ENCODE results near the gene UBXN7. TPM values are rescaled to one million over a fixed set of nuclear protein-coding genes. Genes with fewer than 3 reads are reported as not detected.
"Not testable (repeated sequence)": the region's sequence is repeated elsewhere in the genome, so short reads cannot be mapped to it uniquely, and the experiment has no call there.

The UBXN7 gene
- total RNA-seq, 1 donor from 2014 or later, result 18.7 TPM

DNA sequence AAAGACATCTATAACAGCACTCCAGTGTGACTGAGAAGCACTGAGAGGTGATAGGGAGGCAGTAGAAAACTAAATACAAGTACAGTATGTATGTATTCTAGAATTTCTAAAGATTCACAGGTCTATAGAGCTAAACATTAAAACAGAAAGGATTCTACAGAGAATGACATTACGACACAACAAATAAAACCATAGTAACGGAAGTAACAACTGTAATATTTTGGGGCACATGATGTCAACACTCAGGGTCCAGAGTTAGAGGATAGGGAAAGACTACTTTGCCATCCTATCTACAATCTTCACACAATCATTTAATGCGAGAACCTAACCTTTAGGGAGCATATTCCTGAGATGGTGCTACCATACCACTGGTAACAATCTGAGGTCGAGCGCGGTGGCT, 13.6 kb downstream of the UBXN7 start:
- DNase-seq (ENCODE audit: low read depth, low spot score), result no peak

DNA sequence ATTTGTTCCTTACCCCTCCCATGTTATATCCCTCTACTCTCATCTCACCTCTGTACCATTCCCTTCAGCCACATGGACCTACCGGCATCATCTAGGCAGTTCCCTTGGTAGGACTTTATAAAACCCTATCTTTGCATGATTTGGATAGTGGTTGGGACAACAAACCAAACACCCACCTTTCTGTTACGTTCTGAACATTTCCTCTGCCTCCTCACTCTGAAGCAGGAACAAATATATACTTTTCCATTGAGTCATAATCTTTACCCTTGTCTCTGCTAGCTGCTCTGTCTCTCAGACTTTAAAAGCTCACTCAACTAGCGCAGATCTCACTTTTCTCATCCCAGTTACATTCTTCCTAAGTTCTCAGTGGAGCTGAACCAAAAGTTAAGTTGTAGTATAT, 17.8 kb downstream of the UBXN7 start:
- DNase-seq (ENCODE audit: low read depth, low spot score), result no peak

DNA sequence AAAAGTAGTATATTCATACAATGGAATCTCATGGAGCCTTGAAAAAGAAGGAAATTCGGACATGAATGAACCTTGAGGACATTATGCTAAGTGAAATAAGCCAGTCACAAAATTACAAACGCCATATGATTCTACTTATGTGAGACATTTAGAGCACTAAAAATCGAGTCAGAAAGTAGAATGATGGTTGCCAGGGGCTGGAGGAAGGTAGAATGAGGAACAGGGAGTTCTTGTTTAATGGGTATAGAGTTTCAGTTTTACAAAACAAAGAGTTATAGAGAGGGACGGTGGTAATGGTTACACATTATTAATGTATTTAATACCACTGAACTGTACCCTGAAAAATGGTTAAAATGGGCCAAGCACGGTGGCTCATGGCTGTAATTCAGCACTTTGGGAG, 19.5 kb downstream of the UBXN7 start:
- DNase-seq (ENCODE audit: low read depth, low spot score), result no peak

DNA sequence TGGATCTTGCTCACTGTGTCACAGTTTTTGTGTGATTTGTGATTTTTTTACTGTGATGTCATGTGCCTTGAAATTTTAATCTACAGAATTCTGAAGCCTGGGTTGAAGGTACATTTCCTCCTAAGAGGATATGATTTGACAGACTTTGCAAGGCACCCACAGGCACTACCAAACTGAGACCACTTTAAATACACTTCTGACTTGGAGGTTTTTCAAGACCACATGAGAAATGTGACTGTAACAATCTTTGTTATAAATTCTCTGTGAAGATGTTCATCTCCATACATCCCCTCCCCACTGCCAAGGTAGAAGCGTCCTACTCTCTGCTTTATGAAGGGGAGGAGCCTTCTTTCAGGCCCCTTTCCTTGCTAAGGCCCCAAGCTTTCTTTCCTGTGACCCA, 22.8 kb downstream of the UBXN7 start:
- DNase-seq (ENCODE audit: low read depth, low spot score), result no peak

DNA sequence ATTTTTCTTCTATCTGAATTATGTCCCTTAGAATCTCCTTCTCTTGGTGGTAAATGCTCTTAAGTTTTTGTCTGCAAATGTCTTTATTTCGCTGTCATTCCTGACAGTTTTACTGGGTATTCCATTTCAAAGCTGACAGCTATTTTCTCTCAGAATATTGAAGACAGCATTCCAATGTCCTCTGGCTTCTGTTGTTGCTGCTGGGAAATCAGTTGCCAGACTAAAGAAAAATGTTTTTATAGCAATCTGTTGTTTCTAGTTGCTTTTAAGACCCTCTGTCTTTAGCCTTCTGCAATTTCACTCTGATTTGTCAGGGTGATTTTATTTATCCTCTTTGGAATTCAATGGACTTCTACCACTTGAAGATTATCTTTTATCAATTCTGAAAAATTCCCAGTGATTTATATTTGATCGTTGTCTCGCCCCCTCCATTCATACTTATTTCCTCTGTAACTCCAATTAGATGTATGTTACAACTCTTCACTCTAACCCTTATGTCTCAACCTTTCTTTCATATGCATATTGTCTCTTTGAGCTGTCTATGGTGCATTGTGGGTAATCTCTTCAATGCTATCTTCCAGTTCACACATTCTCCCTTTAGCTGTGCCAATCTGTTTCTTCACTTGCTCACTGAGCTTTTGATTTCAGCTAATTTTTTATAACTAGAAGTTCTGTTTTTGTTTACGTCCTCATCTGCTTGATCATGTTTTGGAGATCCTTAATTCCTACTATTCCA, 23.5 kb downstream of the UBXN7 start:
- no peak for DNase-seq (ENCODE audit: low read depth, low spot score)

DNA sequence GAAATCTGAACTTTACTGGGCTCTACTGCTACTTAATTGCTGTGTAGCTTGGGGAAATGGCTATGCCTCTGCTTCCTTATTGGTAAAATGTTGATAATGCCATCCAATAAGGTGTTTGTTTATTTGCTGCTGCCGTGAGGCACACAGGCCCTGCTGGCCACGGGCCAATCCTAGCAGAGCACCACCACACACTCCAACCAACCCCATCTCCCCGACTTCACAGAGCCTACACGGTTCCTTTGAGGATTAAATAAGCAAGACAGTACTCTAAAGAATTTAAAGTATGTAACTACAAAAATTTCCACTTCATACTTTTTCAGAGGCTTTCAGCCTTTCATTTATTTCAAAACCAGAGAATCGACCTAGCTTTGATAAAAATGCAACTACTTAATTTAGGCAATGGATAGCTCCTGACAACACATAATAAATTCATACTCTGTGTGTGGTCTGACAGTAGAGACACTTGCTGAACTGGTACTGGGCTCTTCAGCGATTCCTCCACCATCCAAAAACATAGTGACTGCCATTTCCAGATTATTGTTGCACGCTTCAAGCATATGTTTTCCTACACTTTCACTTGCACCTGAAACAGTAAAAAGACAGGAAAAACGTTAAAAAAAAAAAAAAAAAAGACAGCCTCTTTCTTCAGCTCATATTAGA, 25.3 kb downstream of the UBXN7 start:
- no peak for DNase-seq (ENCODE audit: low read depth, low spot score)

DNA sequence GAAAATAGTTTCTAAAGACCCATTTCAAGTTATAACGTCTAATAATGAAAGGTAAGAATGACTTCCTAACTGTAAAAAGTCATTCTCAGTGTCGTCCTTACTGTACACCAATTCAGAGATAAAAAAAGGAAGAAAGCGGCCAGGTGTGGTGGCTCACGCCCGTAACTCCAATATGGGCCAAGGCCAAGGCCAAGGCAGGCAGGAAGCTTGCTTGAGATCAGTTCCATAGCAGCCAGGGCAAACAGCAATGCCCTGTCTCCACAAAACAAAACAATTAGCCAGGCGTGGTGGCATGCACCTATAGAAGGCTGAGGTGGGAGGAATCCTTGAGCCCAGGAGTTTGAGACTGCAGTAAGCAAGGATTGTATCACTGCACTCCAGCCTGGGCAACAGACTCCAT, 31.9 kb downstream of the UBXN7 start:
- no peak for DNase-seq (ENCODE audit: low read depth, low spot score)

DNA sequence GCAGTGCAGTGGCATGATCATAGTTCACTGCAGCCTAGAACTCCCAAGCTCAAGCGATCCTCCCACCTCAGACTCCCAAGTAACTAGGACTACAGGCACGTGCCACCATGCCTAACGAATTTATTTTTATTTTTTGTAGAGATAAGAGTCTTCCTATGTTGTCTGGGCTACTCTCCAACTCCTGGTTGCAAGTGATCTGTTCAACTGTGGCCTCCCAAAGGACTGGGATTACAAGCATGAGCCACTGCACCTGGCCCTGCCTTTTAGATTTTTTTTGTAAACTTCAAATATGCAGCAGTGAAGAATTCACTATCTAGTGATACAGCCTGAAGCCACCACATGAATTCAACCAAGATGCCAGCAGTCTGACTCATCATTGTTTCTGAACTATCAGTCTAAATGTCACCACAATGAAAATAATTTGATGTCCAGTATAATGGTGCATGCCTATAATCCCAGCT, 32.7 kb downstream of the UBXN7 start:
- DNase-seq (ENCODE audit: low read depth, low spot score), result no peak

DNA sequence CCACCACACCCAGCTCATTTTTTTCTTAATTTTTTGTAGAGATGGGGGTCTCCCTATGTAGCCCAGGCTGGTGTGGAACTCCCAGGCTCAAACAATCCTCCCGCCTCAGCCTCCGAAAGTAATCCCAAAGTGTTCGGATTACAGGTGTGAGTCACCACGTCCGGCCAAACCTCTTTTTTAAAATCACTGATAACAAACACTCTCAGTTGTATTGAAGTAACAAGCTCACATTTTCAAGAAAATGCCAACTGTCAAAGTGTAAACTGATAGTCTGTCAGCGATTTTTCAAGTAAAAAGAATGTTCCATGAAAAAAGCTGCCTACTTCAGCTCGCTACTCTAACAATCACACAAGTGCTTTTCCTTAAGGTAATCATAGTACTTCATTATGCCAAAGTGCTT, 33.4 kb downstream of the UBXN7 start:
- no peak for DNase-seq (ENCODE audit: low read depth, low spot score)

DNA sequence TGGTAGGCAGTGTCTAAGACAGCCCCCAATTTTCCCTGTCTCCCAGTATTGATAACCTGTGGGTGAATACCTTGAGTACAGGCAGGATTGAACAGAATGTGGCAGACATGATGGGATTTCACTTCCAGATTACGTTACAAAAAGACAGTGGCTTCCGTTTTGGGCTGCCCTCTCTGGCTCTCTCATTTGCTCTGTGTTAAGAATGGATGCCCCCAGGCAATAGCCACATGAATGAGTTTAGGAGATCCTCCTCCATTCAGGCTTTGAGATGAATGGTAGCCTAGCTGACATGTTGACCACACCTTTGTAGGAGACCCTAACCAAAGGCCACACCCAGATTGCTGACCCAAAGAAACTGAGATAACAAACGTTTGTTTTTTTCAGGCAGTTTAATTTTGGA, 34.3 kb downstream of the UBXN7 start:
- no peak for DNase-seq (ENCODE audit: low read depth, low spot score)

DNA sequence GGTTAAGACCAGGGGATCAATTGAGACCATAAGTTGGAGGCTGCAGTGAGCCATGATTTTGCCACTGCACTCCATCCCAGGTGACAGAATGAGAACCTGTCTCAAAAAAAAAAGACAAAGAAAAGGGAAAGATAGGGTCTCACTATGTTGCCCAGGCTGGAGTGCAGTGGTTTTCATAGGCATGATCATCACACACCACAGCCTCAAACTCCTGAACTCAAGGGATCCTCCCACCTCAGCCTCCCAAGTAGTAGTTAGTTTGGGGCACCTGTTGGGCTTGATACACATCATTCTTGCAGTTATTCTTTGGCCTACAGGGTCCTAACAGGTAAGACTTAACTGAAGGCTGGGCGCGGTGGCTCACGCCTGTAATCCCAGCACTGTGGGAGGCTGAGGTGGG, 42.1 kb downstream of the UBXN7 start:
- DNase-seq (ENCODE audit: low read depth, low spot score), result no peak

DNA sequence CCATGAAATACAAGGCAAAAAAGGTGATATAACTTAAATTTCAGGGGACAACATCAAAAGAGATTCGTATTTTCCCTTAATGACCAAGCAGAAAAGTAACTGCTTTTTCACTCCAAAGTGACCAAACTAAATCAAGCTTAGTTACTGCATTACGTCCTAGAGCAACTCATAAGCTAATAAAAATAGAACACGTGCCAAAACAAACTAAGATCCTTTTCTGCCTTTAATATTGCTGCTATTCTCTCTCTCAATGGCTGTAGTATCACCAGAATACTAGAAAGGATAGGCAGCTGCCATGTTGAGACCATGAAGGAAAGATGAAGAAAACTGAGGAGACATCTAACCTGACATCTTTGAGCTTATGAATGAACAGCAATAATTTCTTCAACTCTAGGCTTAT, 43.3 kb downstream of the UBXN7 start:
- no peak for DNase-seq (ENCODE audit: low read depth, low spot score)

DNA sequence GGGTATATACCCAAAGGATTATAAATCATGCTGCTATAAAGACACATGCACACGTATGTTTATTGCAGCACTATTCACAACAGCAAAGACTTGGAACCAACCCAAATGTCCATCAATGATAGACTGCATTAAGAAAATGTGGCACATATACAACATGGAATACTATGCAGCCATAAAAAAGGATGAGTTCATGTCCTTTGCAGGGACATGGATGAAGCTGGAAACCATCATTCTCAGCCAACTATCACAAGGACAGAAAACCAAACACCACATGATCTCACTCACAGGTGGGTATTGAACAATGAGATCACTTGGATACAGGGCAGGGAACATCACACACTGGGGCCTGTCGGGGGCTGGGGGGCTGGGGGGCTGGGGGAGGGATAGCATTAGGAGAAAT, 44.3 kb downstream of the UBXN7 start:
- DNase-seq (ENCODE audit: low read depth, low spot score), result not testable (repeated sequence)

DNA sequence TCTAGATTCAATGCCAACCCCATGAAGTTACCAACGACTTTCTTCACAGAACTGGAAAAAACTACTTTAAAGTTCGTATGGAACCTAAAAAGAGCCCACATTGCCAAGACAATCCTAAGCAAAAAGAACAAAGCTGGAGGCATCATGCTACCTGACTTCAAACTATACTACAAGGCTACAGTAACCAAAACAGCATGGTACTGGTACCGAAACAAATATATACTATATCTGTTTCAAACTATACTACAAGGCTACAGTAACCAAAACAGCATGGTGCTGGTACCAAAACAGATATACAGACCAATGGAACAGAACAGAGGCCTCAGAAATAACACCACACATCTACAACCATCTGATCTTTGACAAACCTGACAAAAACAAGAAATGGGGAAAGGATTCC, 45.4 kb downstream of the UBXN7 start:
- DNase-seq (ENCODE audit: low read depth, low spot score), result not testable (repeated sequence)

DNA sequence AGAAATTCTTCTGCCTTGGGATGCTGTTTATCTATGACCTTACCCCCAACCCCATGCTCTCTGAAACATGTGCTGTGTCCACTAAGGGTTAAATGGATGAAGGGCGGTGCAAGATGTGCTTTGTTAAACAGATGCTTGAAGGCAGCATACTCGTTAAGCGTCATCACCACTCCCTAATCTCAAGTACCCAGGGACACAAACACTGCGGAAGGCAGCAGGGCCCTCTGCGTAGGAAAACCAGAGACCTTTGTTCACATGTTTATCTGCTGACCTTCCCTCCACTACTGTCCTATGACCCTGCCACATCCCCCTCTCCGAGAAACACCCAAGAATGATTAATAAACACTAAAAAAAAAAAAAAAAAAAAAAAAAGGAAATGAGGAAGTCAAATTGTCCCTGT, 46.2 kb downstream of the UBXN7 start:
- DNase-seq (ENCODE audit: low read depth, low spot score), result not testable (repeated sequence)

DNA sequence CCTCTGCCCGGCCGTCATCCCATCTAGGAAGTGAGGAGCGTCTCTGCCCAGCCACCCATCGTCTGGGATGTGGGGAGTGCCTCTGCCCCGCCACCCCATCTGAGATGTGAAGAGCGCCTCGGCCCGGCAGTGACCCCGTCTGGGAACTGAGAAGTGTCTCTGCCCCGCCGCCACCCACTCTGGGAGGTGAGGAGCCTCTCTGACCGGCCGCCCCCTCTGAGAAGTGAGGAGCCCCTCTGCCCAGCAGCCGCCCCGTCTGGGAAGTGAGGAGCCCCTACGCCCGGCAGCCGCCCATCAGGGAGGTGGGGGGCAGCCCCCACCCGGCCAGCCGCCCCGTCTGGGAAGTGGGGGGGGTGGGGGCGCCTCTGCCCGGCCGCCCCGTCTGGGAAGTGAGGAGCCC, 46.8 kb downstream of the UBXN7 start:
- DNase-seq (ENCODE audit: low read depth, low spot score), result not testable (repeated sequence)

DNA sequence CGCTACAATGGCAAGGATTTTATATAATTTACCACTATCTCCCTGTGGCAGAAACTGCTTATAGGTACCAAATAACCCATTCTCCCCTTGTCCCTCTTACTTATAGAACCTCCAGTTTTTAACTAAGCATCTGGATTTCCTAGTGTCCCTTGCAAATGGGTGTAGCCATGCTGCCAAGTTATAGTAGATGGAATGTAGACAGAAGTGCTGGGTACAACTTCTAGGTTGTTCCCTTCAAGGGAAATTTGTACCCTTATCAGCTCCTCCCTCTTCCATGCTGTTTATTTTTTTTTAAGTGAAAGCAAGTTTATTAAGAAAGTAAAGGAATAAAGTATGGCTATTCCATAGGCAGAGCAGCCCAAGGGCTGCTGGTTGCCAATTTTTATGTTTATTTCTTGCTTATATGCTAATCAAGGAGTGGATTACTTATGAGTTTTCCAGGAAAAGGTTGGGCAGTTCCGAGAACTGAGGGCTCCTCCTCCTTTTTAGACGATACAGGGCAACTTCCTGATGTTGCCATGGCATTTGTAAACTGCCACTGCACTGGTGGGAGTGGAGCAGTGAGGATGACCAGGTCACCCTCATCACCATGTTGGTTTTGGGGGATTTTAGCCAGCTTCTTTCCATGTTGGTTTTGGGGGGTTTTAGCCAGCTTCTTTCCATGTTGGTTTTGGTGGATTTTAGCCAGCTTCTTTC, 53.9 kb downstream of the UBXN7 start:
- DNase-seq (ENCODE audit: low read depth, low spot score), result no peak

DNA sequence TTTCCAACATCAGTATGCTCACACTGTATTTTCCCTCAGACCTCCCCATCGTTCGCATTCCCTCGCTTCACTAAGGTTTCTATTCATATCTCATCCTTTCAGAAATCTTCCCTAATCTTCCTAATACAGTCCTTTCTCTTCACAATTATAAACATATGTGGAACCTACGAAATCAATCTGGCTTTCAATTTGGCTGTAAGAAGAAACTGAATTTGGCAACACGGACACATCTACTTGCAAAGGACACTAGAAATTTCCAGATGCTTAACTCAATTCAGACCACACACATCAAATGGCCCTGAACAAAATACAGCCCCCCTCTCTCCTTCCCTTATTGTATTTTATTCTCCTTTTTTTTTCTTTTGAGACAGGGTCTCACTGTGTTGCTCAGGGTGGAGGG, 54.9 kb downstream of the UBXN7 start:
- no peak for DNase-seq (ENCODE audit: low read depth, low spot score)

DNA sequence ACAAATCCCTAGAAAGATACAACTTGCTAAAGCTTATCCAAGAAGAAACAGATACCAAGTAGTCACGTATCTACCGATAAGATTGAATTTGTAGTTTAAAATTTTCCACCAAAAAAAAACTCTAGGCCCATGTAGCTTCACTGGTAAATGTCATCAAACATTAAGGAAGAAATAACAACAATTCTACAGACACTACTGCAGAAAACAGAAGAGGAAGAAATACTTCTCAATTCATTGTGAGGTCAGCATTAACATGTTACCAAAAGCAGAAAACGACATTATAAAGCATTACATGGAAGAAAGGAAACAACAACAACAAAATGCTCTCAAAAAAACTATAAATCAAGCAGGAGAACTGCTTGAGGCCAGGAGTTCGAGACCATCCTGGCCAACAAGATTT, 66.5 kb downstream of the UBXN7 start:
- DNase-seq (ENCODE audit: low read depth, low spot score), result no peak

DNA sequence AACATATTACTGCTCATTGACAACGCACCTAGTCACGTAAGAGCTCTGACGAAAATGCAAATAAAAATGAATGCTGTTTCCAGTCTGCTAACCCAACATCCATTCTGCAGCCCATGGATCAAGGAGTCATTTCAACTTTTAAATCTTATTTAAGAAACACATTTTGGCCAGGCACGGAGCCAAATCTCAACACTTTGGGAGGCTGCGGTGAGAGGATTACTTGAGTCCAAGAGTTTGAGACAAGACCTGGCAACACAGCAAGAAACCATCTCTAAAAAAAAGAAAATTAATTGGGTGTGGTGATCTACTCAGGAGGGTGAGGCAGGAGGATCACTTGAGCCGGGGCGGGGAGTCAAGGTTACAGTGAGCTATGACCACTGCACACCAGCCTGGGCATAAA, 71.6 kb downstream of the UBXN7 start:
- DNase-seq (ENCODE audit: low read depth, low spot score), result no peak

DNA sequence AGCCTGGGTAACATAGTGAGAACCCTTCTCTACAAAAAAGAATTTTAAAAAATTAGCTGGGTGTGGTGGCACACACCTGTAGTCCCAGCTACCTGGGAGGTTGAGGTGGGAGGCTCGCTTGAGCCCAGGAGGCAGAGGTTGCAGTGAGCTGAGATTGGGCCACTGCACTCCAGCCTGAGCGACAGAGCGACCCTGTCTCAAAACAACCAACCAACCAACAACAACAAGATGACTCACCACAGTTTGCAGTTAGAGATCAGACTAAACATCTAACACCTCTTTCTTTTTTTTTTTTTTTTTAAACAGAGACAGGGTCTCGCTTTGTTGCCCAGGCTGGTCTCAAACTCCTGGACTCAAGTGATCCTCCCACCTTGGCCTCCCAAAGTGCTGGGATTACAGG, 73.7 kb downstream of the UBXN7 start:
- DNase-seq (ENCODE audit: low read depth, low spot score), result not testable (repeated sequence)

DNA sequence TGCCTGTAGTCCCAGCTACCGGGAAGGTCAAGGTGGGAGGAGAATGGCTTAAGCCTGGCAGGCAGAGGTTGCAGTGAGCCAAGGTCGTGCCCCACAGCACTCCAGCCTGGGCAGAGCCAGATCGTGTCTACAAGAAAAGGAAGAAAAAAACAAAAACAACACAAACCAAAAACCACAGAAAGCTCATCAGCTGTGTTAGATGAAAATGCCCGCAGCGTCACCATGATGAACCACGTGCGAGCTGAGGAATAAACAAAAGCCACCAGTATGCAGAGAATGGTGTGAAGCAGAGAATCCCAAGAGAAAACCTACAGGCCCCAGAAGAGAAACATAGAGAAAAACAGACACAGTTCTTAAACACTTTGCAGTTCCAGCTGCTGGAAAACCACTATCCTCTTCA, 74.3 kb downstream of the UBXN7 start:
- DNase-seq (ENCODE audit: low read depth, low spot score), result no peak

DNA sequence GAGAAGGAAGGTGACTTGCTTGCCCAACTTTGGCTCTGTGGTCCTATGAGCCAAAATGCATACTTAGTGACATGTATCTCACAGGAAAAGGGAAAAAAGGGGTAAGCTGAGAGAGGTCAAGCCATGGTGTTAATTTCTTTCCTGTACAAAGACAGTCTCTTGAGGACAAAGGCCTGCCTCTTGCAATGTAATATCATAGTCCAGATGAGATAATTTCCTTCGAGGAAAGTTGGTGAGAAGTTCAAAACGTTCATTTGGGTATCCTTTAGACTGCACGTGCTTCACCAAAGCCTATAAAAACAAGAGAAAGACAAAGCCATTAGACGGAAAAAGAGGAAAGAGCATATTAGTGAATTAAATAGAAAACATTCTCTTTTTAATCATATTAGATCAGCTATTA, 75.7 kb downstream of the UBXN7 start:
- DNase-seq (ENCODE audit: low read depth, low spot score), result no peak
